CD4-positive, alpha-beta T cell (primary cell): ENCODE results near the gene PARD6G. TPM values are rescaled to one million over a fixed set of nuclear protein-coding genes. Genes with fewer than 3 reads are reported as not detected.

ENCODE experiments used
- ATAC-seq: fragments of 200-7000 bp; cut with Tn5 transposase; one replicate; pipeline ENCODE4 v1.10.0; 2022; ENCODE audit warnings: mild to moderate bottlenecking; ENCODE audit not compliant: poor library complexity
- CTCF ChIA-PET: fragments of 350-600 bp; sonication (Branson Sonifier 250); formaldehyde crosslinking; loops from one replicate; lab custom pipeline; 2021; ENCODE audit warnings: antibody characterized with exemption, inconsistent platforms; lab: Charles Lee
- POLR2A ChIA-PET: fragments of 350-600 bp; sonication (Branson Sonifier 250); formaldehyde crosslinking; loops from one replicate; lab custom pipeline; 2021; ENCODE audit warnings: antibody characterized with exemption, inconsistent platforms; lab: Charles Lee
- DNase-seq, 14 experiments: peaks; one replicate each; pipeline ENCODE4 v3.0.0-alpha.2; 2013 to 2020; ENCODE audit warnings: mixed read lengths in 2 of 14
- H3K27ac ChIP-seq, 2 donors: one replicate each; pipeline versions ENCODE4 v1.5.1 to v1.7.0; 2013; ENCODE audit warnings: low read length in 2 of 2, low read depth in 1 of 2, mild to moderate bottlenecking in 1 of 2
- H3K27me3 ChIP-seq, 2 experiments: 1 replicate in 1 of 2; 2 replicates in 1 of 2; pipeline versions ENCODE4 v1.6.1 to v1.7.0; 2013; ENCODE audit warnings: low read length in 2 of 2, control low read depth in 1 of 2, mild to moderate bottlenecking in 1 of 2, moderate library complexity in 1 of 2; ENCODE audit not compliant: insufficient read depth in 2 of 2, control insufficient read depth in 1 of 2
- H3K36me3 ChIP-seq: one replicate; pipeline ENCODE4 v1.6.1; 2013; ENCODE audit warnings: low read length, control low read depth; ENCODE audit not compliant: insufficient read depth
- H3K4me1 ChIP-seq: one replicate; pipeline ENCODE4 v1.6.1; 2013; ENCODE audit warnings: low read length, control low read depth; ENCODE audit not compliant: insufficient read depth
- H3K4me3 ChIP-seq: one replicate; pipeline ENCODE4 v1.5.1; 2013; ENCODE audit warnings: mild to moderate bottlenecking, low read length, moderate library complexity
- H3K9me3 ChIP-seq, 2 experiments: 1 replicate in 1 of 2; 2 replicates in 1 of 2; pipeline versions ENCODE4 v1.6.1 to v1.7.0; 2013; ENCODE audit warnings: low read length in 2 of 2, mild to moderate bottlenecking in 2 of 2, control low read depth in 1 of 2, moderate library complexity in 1 of 2; ENCODE audit not compliant: control insufficient read depth in 1 of 2, insufficient read depth in 1 of 2
- H3K27ac Mint-ChIP-seq: one replicate; pipeline ENCODE4 v1.8.0; 2020; ENCODE audit warnings: mixed read lengths
- H3K27me3 Mint-ChIP-seq: one replicate; pipeline ENCODE4 v1.8.0; 2021; ENCODE audit warnings: mixed read lengths
- H3K36me3 Mint-ChIP-seq: one replicate; pipeline ENCODE4 v1.8.0; 2021; ENCODE audit warnings: low read depth, mixed read lengths
- H3K4me1 Mint-ChIP-seq: one replicate; pipeline ENCODE4 v1.8.0; 2021; ENCODE audit warnings: low read depth, mixed read lengths
- H3K4me3 Mint-ChIP-seq: one replicate; pipeline ENCODE4 v1.8.0; 2020; ENCODE audit warnings: mild to moderate bottlenecking, mixed read lengths
- H3K9me3 Mint-ChIP-seq: one replicate; pipeline ENCODE4 v1.8.0; 2020; ENCODE audit warnings: mixed read lengths
- CTCF ChIP-seq: fragments of 200-600 bp; IDR thresholded peaks from one replicate; pipeline ENCODE4 v1.8.0; 2022; ENCODE audit warnings: antibody characterized with exemption, mild to moderate bottlenecking
- intact Hi-C, 2 experiments: fragments of 100-400 bp; cut with DNase I in 1 of 2; cut with micrococcal nuclease in 1 of 2; formaldehyde crosslinking; loops; one replicate each; pipeline versions ENCODE4 v1.15.1 to v1.9.0; 2023 to 2025; cut with DNase I, micrococcal nuclease
- total RNA-seq, 174 experiments: library from RNA in 2 of 174; stranded (reverse) in 2 of 174; gene quantifications; one replicate each; pipeline ENCODE4 v1.2.3 and lab custom pipeline; 2021 to 2026

Gene PARD6G
- total RNA-seq, 2 experiments from 2014 or later = 0.38 to 1.1 TPM

- no peak for DNase-seq
- H3K27ac ChIP-seq = no peak overlapping the region
- intact Hi-C loops = no loop called here
- Mint-ChIP-seq H3K36me3 (no peaks in the 10 kb centered on the region), H3K4me1 (no peaks in the 10 kb centered on the region), H3K9me3 (no peaks in the 10 kb centered on the region), H3K27me3 (peaks cover 53% of the 10 kb centered on the region), H3K4me3 (no peak overlapping the region), H3K27ac (no peak overlapping the region)
- H3K4me1 ChIP-seq = no peaks in the 10 kb centered on the region
- POLR2A ChIA-PET = no interaction called here
- no peak for ATAC-seq
- CTCF ChIA-PET = interaction anchor here (1.1 kb wide), 1 partner anchor 43 kb away, joined by 3 read pairs; no protein-coding TSS in a partner anchor
- peaks cover 0 to 7% of the 10 kb centered on the region in 2 experiments for H3K27me3 ChIP-seq
- H3K9me3 ChIP-seq = no peaks in the 10 kb centered on the region
- no peak for TF ChIP-seq CTCF
- H3K36me3 ChIP-seq = no peaks in the 10 kb centered on the region
- no peak overlapping the region for H3K4me3 ChIP-seq
These were observed 46.2 kb downstream of the PARD6G start for GRCh38 chr18:80200932-80201672.

- POLR2A ChIA-PET = no interaction called here
- intact Hi-C loops = no loop called here
- Mint-ChIP-seq H3K4me1 (no peaks in the 10 kb centered on the region), H3K27ac (no peak overlapping the region), H3K4me3 (no peak overlapping the region), H3K36me3 (no peaks in the 10 kb centered on the region), H3K9me3 (no peaks in the 10 kb centered on the region), H3K27me3 (peaks cover 51% of the 10 kb centered on the region)
- Histone ChIP-seq H3K27me3 (peaks cover 0 to 7% of the 10 kb centered on the region in 2 experiments), H3K4me1 (no peaks in the 10 kb centered on the region), H3K4me3 (no peak overlapping the region), H3K27ac (no peak overlapping the region), H3K36me3 (no peaks in the 10 kb centered on the region), H3K9me3 (no peaks in the 10 kb centered on the region)
- no peak for ATAC-seq
- CTCF ChIA-PET = interaction anchor here (1.1 kb wide), 1 partner anchor 43 kb away, joined by 3 read pairs; no protein-coding TSS in a partner anchor
- DNase-seq = no peak
- no peak for TF ChIP-seq CTCF
These were observed 47.0 kb downstream of the PARD6G start for GRCh38 chr18:80200171-80200931.

- CTCF ChIA-PET = no interaction called here
These were observed 48.1 kb downstream of the PARD6G start for GRCh38 chr18:80198994-80199748.

More at GRCh38 chr18:80198994-80199748, 48.1 kb downstream of the PARD6G start:
- Histone ChIP-seq H3K27ac (no peak overlapping the region), H3K9me3 (no peaks in the 10 kb centered on the region), H3K27me3 (peaks cover 0 to 12% of the 10 kb centered on the region in 2 experiments), H3K4me3 (no peak overlapping the region), H3K36me3 (no peaks in the 10 kb centered on the region), H3K4me1 (no peaks in the 10 kb centered on the region)
- POLR2A ChIA-PET = no interaction called here
- no peak overlapping the region for H3K4me3 Mint-ChIP-seq
- no peaks in the 10 kb centered on the region for H3K9me3 Mint-ChIP-seq
- no peaks in the 10 kb centered on the region for H3K36me3 Mint-ChIP-seq
- intact Hi-C loops = no loop called here
- peaks cover 53% of the 10 kb centered on the region for H3K27me3 Mint-ChIP-seq
- no peak for TF ChIP-seq CTCF
- DNase-seq (no peak), ATAC-seq (no peak)
- no peak overlapping the region for H3K27ac Mint-ChIP-seq
- H3K4me1 Mint-ChIP-seq = no peaks in the 10 kb centered on the region
